ENCODE measurements around the gene NEK1. TPM values are rescaled to one million over a fixed set of nuclear protein-coding genes. Genes with fewer than 3 reads are reported as not detected.

The NEK1 gene
- total and polyA plus RNA-seq, 2 of the 13 experiments (the other 11 are each of a cell fraction or from before 2014, with no cell fraction given): 2.9 to 5.4 TPM

DNA sequence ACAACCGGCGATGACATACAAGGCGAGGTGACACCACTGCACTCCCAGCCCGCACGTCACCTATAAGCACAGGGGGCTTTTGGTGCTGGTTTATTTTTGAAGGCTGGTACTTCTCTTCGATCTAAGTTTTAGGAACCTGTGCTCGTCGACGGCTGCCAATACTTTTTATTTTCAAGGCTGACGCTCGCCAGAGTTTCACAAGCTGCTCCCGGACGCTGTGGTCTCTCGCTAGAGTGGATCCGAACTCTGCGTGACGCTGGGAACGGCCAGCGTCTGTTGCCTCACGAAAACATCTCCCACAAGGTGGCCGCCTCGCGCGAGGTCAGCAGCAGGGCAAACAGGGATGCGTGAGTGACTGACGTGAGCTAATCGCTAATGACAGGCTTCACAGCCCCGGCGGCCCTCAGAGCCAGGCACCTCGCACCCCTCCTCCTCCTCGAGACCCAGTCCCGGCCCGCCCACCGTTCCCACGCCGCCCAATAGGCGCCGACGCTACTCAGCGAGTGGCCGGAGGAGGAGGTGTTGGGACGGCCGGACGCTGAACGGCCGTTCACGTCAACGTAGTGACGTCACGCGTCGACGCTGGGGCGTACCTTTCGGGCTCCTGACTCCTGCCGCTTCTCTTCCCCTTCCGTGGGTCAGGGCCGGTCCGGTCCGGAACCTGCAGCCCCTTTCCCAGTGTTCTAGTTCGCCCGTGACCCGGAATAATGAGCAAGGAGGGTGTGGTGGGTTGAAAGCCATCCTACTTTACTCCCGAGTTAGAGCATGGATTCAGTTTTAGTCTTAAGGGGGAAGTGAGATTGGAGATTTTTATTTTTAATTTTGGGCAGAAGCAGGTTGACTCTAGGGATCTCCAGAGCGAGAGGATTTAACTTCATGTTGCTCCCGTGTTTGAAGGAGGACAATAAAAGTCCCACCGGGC lies 7.8 kb upstream of the NEK1 start, which contains the start of gene CLCN3 (continued):
- peak; percentile 86 for TF ChIP-seq THAP9 (CRISPR knock-in tag; IDR thresholded peaks at IDR 0.05; ENCODE audit: borderline replicate concordance)
- peak; percentile 80 for TF ChIP-seq HIVEP1 (CRISPR knock-in tag; IDR thresholded peaks at IDR 0.05)
- TF ChIP-seq POGZ (CRISPR knock-in tag; IDR thresholded peaks at IDR 0.05): peak; percentile 99
- no peak for TF ChIP-seq ZNF180 (CRISPR knock-in tag; IDR thresholded peaks at IDR 0.05; ENCODE audit: borderline replicate concordance, low read depth)
- TF ChIP-seq ZNF816 (CRISPR knock-in tag; IDR thresholded peaks at IDR 0.05; ENCODE audit: borderline replicate concordance): 0 out of 2 replicates have a peak, but pooled peaks have one; percentile 78
- TF ChIP-seq ZNF773 (CRISPR knock-in tag; IDR thresholded peaks at IDR 0.05; ENCODE audit: borderline replicate concordance): no peak
- TF ChIP-seq HNRNPK (IDR thresholded peaks at IDR 0.05; ENCODE audit: low read depth, low read length, poor library complexity, severe bottlenecking): no peak
- TF ChIP-seq, protein P1, sequence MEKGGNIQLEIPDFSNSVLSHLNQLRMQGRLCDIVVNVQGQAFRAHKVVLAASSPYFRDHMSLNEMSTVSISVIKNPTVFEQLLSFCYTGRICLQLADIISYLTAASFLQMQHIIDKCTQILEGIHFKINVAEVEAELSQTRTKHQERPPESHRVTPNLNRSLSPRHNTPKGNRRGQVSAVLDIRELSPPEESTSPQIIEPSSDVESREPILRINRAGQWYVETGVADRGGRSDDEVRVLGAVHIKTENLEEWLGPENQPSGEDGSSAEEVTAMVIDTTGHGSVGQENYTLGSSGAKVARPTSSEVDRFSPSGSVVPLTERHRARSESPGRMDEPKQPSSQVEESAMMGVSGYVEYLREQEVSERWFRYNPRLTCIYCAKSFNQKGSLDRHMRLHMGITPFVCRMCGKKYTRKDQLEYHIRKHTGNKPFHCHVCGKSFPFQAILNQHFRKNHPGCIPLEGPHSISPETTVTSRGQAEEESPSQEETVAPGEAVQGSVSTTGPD (CRISPR knock-in tag; IDR thresholded peaks at IDR 0.05): no peak
- peak; percentile 56; the same call in 1 of the 2 replicates for TF ChIP-seq ZNF160 (CRISPR knock-in tag; IDR thresholded peaks at IDR 0.05)
- no peak for TF ChIP-seq ZFP90 (CRISPR knock-in tag; IDR thresholded peaks at IDR 0.05; ENCODE audit: borderline replicate concordance)
- TF ChIP-seq JUNB (CRISPR knock-in tag; IDR thresholded peaks at IDR 0.05; ENCODE audit: borderline replicate concordance): no peak
- no peak; the same call in none of the 2 replicates for TF ChIP-seq THAP7 (CRISPR knock-in tag; IDR thresholded peaks at IDR 0.05)
- TF ChIP-seq NFYB (CRISPR knock-in tag; IDR thresholded peaks at IDR 0.05): peak; percentile 85
- TF ChIP-seq, protein P2, sequence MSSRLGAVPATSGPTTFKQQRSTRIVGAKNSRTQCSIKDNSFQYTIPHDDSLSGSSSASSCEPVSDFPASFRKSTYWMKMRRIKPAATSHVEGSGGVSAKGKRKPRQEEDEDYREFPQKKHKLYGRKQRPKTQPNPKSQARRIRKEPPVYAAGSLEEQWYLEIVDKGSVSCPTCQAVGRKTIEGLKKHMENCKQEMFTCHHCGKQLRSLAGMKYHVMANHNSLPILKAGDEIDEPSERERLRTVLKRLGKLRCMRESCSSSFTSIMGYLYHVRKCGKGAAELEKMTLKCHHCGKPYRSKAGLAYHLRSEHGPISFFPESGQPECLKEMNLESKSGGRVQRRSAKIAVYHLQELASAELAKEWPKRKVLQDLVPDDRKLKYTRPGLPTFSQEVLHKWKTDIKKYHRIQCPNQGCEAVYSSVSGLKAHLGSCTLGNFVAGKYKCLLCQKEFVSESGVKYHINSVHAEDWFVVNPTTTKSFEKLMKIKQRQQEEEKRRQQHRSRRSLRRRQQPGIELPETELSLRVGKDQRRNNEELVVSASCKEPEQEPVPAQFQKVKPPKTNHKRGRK (CRISPR knock-in tag; IDR thresholded peaks at IDR 0.05): no peak
- TF ChIP-seq PAX8 (CRISPR knock-in tag; IDR thresholded peaks at IDR 0.05; ENCODE audit: borderline replicate concordance): no peak
- TF ChIP-seq ZNF660 (CRISPR knock-in tag; IDR thresholded peaks at IDR 0.05; ENCODE audit: borderline replicate concordance, low read depth): 0 out of 2 replicates have a peak, but pooled peaks have one; percentile 25
- 0 out of 2 replicates have a peak, but pooled peaks have one; percentile 3 for TF ChIP-seq DNMT3B (CRISPR knock-in tag; conservative IDR thresholded peaks at IDR 0.05)

Measured in HepG2 (cell line).